ENCODE results near the gene RAB40A.
"Not testable (repeated sequence)": the region's sequence is repeated elsewhere in the genome, so short reads cannot be mapped to it uniquely, and the experiment has no call there.

The RAB40A gene

GRCh38 chrX:103460001-103460755 is 59.1 kb downstream of the RAB40A start:
- not testable (repeated sequence) for H3K9me3 ChIP-seq (ENCODE audit: insufficient read depth, low read depth, low read length); H3K27me3 ChIP-seq (ENCODE audit: insufficient read depth, low read length); H3K4me3 ChIP-seq (ENCODE audit: low read length); H3K36me3 ChIP-seq (ENCODE audit: insufficient read depth, low read length); H3K4me1 ChIP-seq (ENCODE audit: insufficient read depth, low read length); H3K27ac ChIP-seq (ENCODE audit: low read depth, low read length); H3K9ac ChIP-seq (ENCODE audit: low read depth, low read length)
- WGBS, result 90% methylated on average over 14 of the region's 15 CpGs

- Histone ChIP-seq H3K4me3 (ENCODE audit: low read length) (no peak overlapping the region), H3K27ac (ENCODE audit: low read depth, low read length) (no peak overlapping the region), H3K4me1 (ENCODE audit: insufficient read depth, low read length) (no peaks in the 10 kb centered on the region), H3K27me3 (ENCODE audit: insufficient read depth, low read length) (no peaks in the 10 kb centered on the region), H3K9me3 (ENCODE audit: insufficient read depth, low read depth, low read length) (peaks cover 6% of the 10 kb centered on the region; the same call in 1 of the 2 replicates), H3K9ac (ENCODE audit: low read depth, low read length) (no peak overlapping the region), H3K36me3 (ENCODE audit: insufficient read depth, low read length) (peaks cover 17% of the 10 kb centered on the region)
- WGBS, result 95% methylated on average over 2 of the region's 2 CpGs
Measured at GRCh38 chrX:103453655-103454054, 65.6 kb downstream of the RAB40A start.
